ENCODE data around the gene RASGRF1.

RASGRF1 gene

DNA sequence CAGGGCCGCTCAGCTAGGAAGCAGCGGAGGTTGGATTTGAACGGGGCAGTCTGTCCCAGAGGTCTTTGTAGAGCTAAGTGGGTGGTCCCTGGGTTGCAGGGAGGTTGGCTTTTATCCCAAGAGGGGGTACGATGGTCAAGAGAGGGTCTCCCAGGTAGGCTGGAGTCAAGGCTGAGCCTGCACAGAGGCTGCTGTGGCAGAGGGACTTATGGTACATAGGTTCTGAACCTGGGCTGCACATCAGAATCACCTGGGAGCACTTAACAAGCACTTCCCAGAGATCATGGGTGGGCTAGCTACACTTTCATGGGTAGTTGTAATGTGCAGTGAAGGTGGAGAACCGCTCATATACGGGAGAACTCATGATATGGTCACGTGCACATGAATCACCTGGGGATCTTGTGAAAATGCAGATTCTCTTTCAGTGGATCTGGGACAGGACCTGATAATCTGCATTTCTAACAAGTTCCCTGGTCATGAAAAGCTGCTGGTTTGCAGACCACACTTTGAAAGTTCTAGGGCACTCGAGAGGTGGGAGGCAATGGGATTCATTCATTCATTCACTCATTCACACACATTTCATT, 2.9 kb upstream of the RASGRF1 start:
- DNase-seq = no peak

- DNase-seq = no peak
Observed at GRCh38 chr15:79092382-79092781, 1.8 kb upstream of the RASGRF1 start.

DNA sequence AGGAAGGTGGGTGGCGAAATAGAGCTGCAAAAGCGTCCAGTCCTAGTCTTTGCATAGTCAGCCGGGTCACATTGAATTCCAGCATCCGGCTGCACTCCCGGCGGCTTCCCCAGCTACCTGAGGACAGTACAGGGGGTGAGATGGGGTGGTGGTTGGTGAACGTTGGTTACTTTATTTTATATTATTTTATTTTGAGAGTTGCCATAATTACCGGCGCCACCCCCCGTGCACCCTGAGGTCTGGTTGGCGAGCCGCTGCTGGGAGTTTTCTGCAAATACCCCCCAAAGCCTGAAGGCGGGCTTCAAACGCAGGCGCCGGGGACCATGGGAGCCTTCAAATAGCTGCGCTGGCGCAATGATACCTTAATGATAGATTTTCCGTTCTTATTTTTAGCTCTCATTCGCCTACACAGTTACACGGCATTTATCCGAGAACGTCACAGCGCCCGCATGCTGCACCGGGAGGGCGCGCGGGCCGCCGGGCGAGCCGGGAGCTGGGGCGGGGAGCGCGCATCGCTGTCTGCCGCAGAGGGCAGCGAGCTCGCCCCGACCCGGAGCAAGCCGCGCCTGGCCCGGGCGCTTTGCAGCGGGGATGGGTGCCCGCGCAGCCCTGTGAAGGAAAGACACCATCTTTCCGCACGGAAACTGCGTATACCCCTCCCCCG, 756 bp upstream of the RASGRF1 start:
- DNase-seq = no peak

DNA sequence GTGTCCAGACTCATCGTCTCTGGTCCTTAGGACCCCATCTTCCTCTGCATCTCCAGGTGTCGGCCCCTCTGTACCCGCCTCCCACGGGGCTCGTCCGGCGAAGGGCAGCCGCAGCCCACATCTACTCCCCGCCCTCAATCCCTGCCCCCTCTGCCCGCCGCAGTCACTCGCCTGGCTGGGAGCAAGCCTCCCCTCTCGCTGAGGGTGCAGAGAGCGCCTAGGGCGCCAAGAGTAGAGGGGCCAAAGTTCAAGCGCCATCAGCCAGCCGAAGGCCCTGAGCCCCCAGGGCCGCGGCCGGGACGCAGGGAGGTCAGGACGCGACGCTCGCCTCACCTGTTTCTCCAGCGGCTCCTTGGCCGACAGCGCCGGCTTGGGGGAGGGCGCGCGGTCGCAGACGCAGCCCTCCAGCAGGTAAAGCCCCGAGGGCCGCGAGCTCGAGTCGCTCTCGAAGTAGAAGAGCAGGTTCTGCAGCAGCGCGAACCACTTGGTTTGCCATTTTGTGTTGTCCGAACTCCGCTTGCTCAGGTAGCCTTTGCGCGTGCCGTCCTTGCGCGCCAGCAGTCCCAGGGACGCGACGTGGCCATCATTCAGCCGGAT, 592 bp downstream of the RASGRF1 start:
- no peak for DNase-seq

DNA sequence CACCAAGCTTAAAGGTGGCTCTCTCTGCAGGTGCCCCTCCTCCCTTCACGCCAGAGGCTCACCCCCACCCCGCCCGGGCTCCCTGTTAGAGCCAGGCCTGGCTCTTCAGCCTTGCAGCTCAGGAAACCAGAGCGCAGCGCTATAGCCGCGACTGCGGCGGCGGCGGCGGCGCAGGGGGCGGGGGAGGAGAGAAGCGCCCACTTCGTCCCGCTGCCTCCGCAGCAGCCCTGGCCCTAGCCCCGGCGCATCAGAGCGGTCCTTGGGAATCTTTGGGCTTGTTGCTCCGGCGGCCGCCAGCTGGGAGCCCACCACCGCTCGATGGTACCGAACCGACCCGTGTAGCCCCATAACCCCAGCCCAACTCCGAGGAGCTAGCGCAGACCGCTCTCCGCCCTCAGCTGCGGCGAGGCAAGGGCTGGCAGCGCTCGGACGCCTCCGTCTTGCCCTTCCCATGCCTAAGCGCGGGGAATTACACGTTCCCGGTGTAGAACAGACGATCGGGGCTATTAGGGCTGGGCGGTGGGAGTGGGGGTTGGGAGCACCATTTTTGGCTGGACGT, 1.2 kb downstream of the RASGRF1 start:
- DNase-seq = no peak

DNA sequence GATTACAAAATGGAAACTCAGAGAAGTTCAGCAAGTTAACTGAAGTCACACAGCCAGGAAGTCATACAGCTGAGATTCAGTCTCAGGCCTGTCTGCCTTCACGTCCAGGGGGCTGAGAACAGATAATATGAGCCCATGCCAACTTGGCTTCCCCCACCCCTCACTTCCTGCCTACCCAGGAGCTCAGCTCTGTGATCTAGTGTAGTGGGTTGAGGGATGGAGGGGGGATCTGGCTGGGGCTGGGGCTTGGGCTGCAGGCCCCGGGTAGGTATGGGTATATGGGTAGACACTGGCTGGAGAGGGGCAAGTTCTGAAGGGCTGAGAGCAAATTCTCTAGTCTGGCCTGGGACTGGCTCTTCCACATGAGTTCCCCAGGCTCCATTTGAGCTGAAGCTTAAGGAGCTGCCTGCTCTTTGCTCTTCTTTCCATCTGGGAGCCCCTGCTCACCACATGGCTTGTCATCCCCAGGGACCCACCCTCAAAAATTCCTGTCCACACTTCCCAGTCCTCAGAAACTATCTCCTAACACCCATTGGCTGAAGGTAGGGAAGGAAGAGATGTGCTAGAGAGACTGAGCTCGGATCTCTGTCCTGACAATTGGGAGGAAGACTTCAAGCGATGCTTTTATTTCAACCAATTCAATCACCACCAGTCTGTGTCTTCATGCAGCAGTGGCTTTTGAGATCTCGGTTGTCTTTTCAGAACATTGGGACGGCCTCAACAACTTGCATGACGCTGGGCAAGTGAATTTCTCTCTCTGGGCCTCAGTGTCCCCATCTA, 2.0 kb downstream of the RASGRF1 start:
- no peak for DNase-seq

DNA sequence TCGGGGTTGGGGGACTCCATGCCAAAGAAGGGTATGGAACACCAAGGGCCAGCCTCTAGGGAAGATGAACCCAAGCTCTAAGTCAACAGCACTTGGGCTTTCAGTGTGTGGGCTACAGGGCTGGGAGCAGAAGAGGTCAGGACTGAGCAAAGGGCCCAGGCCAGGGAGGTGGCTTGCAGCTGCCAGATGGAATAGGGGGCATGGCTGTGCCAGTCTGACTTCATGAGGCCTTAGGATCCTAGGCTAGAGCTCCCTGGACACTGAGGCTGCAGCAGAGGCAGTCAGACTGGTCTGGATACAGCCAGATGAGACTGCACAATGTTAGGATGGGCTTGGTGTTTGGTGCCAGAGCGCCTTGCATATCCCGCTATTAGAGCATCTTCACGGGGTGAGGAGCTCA, 3.8 kb downstream of the RASGRF1 start:
- no peak for DNase-seq

GRCh38 chr15:79084308-79084968, 6.1 kb downstream of the RASGRF1 start:
- DNase-seq = no peak

DNA sequence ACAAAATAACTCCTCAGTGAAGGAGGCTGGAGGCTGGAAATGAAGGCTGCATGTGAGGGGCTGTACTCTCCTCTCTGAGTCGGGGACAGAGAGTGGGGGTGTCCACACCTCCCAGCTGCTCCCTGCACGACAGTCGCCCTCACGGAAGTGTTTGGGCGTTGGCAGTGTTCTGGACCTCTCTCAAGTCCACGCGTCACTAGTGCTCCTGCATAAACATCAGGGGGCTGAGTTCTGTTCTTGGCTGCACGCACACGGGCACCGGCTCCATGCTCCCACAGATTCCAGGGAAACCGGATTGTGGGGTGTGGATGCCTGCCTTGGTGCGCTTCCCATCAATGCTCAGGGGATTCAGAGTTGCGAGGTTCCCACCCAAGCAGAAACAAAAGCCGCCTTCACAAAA, 7.4 kb downstream of the RASGRF1 start:
- DNase-seq = no peak

DNA sequence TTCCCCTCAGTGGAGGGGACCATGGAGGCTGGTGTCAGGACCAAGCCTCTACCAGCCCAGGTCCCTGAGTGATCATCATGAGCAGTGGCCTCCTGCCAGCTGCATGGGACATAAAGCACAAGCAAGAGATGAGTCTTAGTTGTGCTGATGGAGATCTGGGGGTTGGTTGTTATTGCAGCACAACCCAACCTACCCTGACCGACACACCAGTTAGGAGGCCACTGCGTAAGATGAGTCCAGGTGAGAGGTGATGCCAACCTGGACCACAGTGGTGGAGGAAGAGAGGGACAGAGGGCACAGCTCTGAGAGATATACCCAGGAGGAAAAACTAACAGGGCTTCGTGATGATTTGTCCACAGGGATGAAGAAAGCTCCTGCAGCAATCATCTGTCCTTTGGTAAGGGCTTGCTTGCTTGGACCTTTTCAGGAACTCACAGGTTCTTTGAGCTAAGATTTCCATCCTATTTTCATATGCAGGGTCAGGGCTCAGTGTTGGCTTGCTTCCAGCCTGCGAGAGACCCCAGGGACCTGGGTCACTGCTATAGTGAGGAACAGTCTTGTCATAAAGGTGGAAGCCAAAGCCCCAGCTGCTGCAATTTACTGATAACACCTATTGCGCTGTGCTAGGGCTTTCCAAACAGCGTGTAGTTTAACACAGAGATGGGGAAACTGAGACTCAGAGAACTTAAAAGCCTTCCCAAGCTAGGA, 8.1 kb downstream of the RASGRF1 start:
- no peak for DNase-seq

DNA sequence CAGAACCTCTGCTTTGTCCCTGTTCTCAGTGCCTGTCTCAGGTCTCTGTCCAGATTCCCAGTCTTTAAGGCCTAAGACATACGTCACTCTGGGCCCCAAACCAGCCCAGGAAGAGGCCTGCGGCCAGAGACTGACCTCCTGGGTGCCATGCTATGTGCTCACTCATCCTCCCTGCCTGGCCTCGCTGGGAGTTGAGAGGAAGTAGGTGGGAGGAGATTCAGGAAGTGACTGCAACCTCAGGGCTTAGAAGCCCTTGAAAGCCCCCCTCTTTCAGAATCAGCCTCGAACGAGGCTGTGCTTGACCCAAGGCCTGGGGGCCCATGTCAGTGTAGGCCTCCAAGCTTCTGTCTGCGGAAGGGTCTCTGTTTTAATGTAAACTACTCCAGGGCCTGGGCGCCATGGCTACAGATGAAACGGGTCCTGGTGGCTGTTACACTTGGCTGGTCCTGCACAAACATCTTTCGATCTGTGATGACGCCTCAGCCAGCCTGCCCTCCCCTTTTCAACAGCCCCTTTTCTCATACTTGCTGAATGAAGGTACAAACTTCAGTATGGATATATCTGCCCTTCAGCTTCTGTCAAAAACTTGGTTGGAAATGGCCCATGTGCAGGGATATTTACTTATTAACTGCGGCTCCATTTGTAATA, 11.7 kb downstream of the RASGRF1 start:
- DNase-seq = no peak

- DNase-seq = no peak
Observed at GRCh38 chr15:79078003-79078402, 12.6 kb downstream of the RASGRF1 start.

- no peak for DNase-seq
Observed at GRCh38 chr15:79076661-79077060, 13.9 kb downstream of the RASGRF1 start.

DNA sequence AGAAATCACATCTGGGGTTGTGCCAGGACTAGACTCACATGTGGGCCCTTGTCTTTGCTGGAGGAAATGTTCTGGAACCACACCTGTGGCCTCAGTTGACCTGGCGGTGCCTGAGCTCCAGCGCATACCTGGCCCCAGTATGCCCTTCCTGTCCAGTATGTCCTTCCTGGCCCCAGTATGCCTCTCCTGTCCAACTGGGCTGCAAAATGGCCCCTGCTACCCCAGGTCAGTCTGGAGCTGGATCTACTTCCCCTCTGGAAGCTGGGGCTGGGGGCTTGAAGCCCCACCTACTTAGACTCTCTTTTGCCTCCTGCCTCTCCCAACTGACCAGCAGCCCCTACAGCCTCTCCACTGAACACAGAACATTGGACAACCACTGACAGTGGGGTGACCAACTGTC, 15.3 kb downstream of the RASGRF1 start:
- no peak for DNase-seq

- DNase-seq = no peak
Observed at GRCh38 chr15:79073336-79073735, 17.2 kb downstream of the RASGRF1 start.

DNA sequence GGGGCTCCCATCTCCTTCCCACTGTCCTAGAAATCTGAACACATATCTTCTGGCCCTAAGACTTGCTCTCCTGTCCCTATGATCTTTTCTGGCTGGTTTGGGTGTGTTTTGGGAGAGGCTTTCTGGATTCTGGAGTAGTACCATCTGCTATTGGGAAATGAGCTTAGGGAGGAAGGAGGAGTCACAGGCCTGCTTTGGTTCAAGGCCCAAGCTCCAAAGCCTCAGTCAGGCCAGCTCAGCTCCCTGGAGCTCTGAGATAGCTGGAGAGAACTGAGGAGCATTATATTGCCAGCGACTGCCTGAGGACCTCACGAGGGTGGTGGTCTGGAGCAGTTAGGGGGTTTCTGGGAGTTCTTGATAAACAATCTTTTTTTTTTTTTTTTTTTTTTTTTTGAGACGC, 18.7 kb downstream of the RASGRF1 start:
- DNase-seq = no peak

DNA sequence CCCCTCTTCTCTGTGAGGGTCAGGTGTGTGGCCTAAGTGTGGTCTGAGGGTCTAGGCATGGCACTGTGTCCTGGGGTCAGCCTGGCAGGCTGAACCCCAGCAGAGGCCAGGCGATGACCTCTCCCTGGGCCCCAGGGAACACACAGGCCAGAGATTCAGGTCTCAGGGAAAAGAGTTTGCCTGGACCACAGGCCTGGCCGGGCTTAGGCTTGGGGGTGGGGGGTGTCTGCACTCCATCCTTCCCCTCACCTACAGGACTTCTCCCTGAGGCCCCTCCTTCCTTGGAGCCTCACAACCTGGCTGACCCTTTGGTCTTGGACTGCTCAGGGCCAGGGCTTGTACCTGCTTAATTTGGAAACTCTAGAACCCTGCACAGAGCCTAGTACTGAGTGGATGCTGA, 21.8 kb downstream of the RASGRF1 start:
- no peak for DNase-seq

DNA sequence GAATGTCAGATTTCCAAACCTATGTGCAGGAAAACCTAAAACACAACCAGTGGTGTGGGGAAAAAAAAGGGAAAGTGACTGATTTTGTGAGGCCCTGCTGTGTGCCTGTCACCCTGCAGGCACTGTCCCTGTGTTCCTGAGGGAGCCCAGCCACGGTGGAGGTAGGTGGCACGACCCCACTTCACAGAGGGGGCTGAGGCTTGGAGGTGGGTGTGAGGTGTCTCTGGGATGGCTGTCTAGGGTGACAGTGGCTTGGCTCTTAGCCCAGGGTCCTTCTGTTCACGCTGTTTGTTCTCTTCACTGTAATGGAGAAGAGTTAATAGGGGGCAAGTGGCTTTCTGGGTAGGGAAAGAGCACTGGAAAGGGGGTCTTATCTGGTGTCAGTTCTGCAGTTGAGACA, 22.6 kb downstream of the RASGRF1 start:
- no peak for DNase-seq

- no peak for DNase-seq
Observed at GRCh38 chr15:79067072-79067833, 23.3 kb downstream of the RASGRF1 start.

DNA sequence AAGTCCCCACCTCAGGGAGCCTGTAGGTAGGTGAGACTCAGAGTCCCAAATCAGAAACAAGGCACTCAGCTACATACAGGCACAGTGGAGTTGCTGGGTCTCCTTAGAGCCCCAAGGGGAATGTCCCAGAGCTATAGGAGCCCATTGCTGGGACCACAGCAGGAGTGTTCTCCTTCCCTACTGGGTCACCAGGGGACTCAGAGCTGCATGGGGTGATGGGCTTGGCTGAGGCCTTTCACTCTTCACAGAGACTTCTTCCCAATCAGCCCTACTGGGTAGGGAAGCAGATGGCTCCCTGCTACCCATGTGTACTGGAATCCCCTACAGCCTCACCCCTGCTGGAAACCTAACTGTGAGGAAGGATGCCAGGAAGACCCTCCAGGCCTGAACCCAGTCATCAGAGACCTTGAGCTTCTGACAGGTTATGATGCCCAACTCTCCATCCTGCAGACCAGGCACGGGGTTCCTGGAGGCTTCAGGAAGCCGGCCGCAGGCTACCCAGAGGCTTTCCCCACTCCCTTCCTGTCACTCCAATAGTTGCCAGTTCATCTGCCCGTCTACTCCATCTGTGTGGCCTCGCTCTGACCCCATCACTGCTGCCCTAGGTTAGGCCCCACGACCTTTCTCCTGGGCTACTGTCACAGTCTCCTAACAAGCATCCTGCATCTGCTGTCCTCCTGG, 24.0 kb downstream of the RASGRF1 start:
- no peak for DNase-seq
